Endothelial cell of umbilical vein (primary cell): ENCODE measurements around the gene CS. TPM values are rescaled to one million over a fixed set of nuclear protein-coding genes. Genes with fewer than 3 reads are reported as not detected.
A peak's percentile ranks its signal among the peaks of the same experiment; 100 is the strongest.

Experiments
- BruUV-seq: library from RNA; stranded (reverse); fragments of 400-500 nt; replicated peaks from 2 replicates; lab custom pipeline; 2021; lab: Mats Ljungman, UMichigan
- CTCF ChIA-PET: fragments of 300-600, 350-600 bp; sonication (Branson Sonifier 250); formaldehyde crosslinking; loops from one replicate; lab custom pipeline; 2021; ENCODE audit warnings: antibody characterized with exemption, inconsistent platforms; lab: Charles Lee
- POLR2A ChIA-PET: fragments of 300-600, 350-600 bp; sonication (Branson Sonifier 250); formaldehyde crosslinking; loops from one replicate; lab custom pipeline; 2021; ENCODE audit warnings: antibody characterized with exemption, inconsistent platforms; lab: Charles Lee
- DNase-seq: peaks from one replicate; pipeline ENCODE4 v3.0.0-alpha.2; 2011; ENCODE audit warnings: low read depth, low spot score
- FAIRE-seq: peaks from 2 replicates; lab custom pipeline; 2011; peaks lifted over from hg19 to GRCh38; lab: Jason Lieb, UNC
- H2AFZ ChIP-seq: 2 replicates; pipeline ENCODE4 v1.6.0; 2012; ENCODE audit warnings: low read depth, low read length, control low read depth, inconsistent platforms
- H3K27ac ChIP-seq: 2 replicates; pipeline ENCODE4 v1.5.1; 2011; ENCODE audit warnings: low read depth, mild to moderate bottlenecking, control low read depth, low read length, moderate library complexity; ENCODE audit not compliant: insufficient read depth
- H3K27me3 ChIP-seq, 2 experiments: 2 replicates each; pipeline versions ENCODE4 v1.6.0 to v1.6.1; 2011; ENCODE audit warnings: low read length in 2 of 2, mixed read lengths in 1 of 2; ENCODE audit not compliant: control insufficient read depth in 2 of 2, insufficient read depth in 2 of 2
- H3K36me3 ChIP-seq, 2 experiments: 2 replicates in 1 of 2; 3 replicates in 1 of 2; pipeline ENCODE4 v1.5.1; 2011; ENCODE audit warnings: low read length in 2 of 2, mild to moderate bottlenecking in 1 of 2, moderate library complexity in 1 of 2; ENCODE audit not compliant: control insufficient read depth in 2 of 2, insufficient read depth in 2 of 2; ENCODE audit errors: extremely low read depth in 1 of 2
- H3K4me1 ChIP-seq: 3 replicates; pipeline ENCODE4 v1.5.1; 2011; ENCODE audit warnings: mild to moderate bottlenecking, low read length; ENCODE audit not compliant: control insufficient read depth, insufficient read depth; ENCODE audit errors: extremely low read depth
- H3K4me2 ChIP-seq: 2 replicates; pipeline ENCODE4 v1.6.1; 2011; ENCODE audit warnings: low read length, control low read depth, mixed read lengths; ENCODE audit not compliant: insufficient read depth
- H3K4me3 ChIP-seq, 3 experiments: fragments of 200-600 bp in 1 of 3; sonication (generic), shearing (Covaris generic) in 1 of 3; replicated peaks in 1 of 3; 2 replicates each; pipeline ENCODE4 v1.5.1; 2011 to 2016; ENCODE audit warnings: control low read depth in 3 of 3, low read length in 3 of 3, mild to moderate bottlenecking in 2 of 3, inconsistent platforms in 1 of 3, low read depth in 1 of 3, moderate library complexity in 1 of 3; ENCODE audit not compliant: insufficient read depth in 1 of 3
- H3K79me2 ChIP-seq: 2 replicates; pipeline ENCODE4 v1.6.0; 2012; ENCODE audit warnings: low read length, inconsistent platforms; ENCODE audit not compliant: control insufficient read depth, insufficient read depth
- H3K9ac ChIP-seq: replicated peaks from 2 replicates; pipeline ENCODE3; 2011; ENCODE audit warnings: low read length, control low read depth; ENCODE audit not compliant: insufficient read depth; ENCODE audit errors: extremely low read depth
- H3K9me1 ChIP-seq: replicated peaks from 3 replicates; pipeline ENCODE4 v1.6.0; 2011; ENCODE audit warnings: mild to moderate bottlenecking, low read length; ENCODE audit not compliant: control insufficient read depth, insufficient read depth; ENCODE audit errors: extremely low read depth
- H3K9me3 ChIP-seq: replicated peaks from 2 replicates; pipeline ENCODE4 v1.5.1; 2012; ENCODE audit warnings: low read length, inconsistent platforms; ENCODE audit not compliant: control insufficient read depth, insufficient read depth
- H4K20me1 ChIP-seq: replicated peaks from 2 replicates; pipeline ENCODE3; 2011; ENCODE audit warnings: mild to moderate bottlenecking, low read length; ENCODE audit not compliant: control insufficient read depth, insufficient read depth; ENCODE audit errors: extremely low read depth
- CTCF ChIP-seq, 2 donors: IDR thresholded peaks; 1 replicate in 1 of 2; 2 replicates in 1 of 2; pipeline ENCODE4 v1.5.1; 2011; ENCODE audit warnings: low read length in 2 of 2, mild to moderate bottlenecking in 2 of 2, moderate library complexity in 2 of 2, control low read depth in 1 of 2, inconsistent platforms in 1 of 2, low read depth in 1 of 2; ENCODE audit not compliant: insufficient read depth in 1 of 2; ENCODE audit errors: extremely low read depth in 1 of 2
- EZH2 ChIP-seq: IDR thresholded peaks from 2 replicates; pipeline ENCODE4 v1.6.1; 2012; ENCODE audit warnings: borderline replicate concordance, low read depth, mild to moderate bottlenecking, moderate library complexity, low read length, inconsistent platforms; ENCODE audit not compliant: severe bottlenecking
- FOS ChIP-seq: IDR thresholded peaks from 2 replicates; pipeline ENCODE4 v1.6.1; 2011; ENCODE audit warnings: mild to moderate bottlenecking, low read length, moderate library complexity, borderline replicate concordance; ENCODE audit not compliant: insufficient read depth
- GATA2 ChIP-seq: IDR thresholded peaks from 2 replicates; pipeline ENCODE4 v1.7.0; 2011; ENCODE audit warnings: low read depth, mild to moderate bottlenecking, moderate library complexity, mixed read lengths, low read length; ENCODE audit not compliant: insufficient read length, insufficient read depth
- JUN ChIP-seq: IDR thresholded peaks from 2 replicates; pipeline ENCODE4 v1.6.1; 2011; ENCODE audit warnings: borderline replicate concordance, low read depth; ENCODE audit not compliant: insufficient read length, insufficient read depth
- MAX ChIP-seq: IDR thresholded peaks from 2 replicates; pipeline ENCODE4 v1.6.1; 2011; ENCODE audit not compliant: insufficient read depth, insufficient read length
- MYC ChIP-seq: IDR thresholded peaks from one replicate; pipeline ENCODE4 v1.6.1; 2011; ENCODE audit warnings: mild to moderate bottlenecking, low read depth, low read length
- POLR2A ChIP-seq: IDR thresholded peaks from 2 replicates; pipeline ENCODE4 v1.6.1; 2012; ENCODE audit warnings: low read depth, mild to moderate bottlenecking, control low read depth, low read length
- POLR2AphosphoS5 ChIP-seq: IDR thresholded peaks from 2 replicates; pipeline ENCODE4 v1.6.1; 2012; ENCODE audit warnings: low read depth, mild to moderate bottlenecking, control low read depth, low read length, moderate library complexity; ENCODE audit not compliant: insufficient read depth
- dilution Hi-C: fragments of 300-500 bp; cut with MboI; formaldehyde crosslinking; loops from one replicate; pipeline ENCODE4 v1.15.0; 2019; ENCODE audit warnings: low sequenced_read_pairs; ENCODE audit not compliant: extremely low pct_ligation_motif_present
- intact Hi-C: fragments of 100-400 bp; cut with micrococcal nuclease; formaldehyde crosslinking; loops from one replicate; pipeline ENCODE4 v1.10.0; 2022
- polyA plus RNA-seq, 4 experiments: library from polyadenylated mRNA; depleted of rRNA in 3 of 4; stranded (reverse) in 3 of 4; unstranded in 1 of 4; fragments of >200 nt; gene quantifications; 2 replicates each; pipeline versions ENCODE4 v1.2.1 to v1.2.3, GENCODE V29; 2011 to 2012; ENCODE audit warnings: missing spikeins in 1 of 4
- total RNA-seq: library from RNA; stranded (reverse); gene quantifications from 2 replicates; pipeline ENCODE4 v1.2.3, GENCODE V29; 2021

CS gene
- total and polyA plus RNA-seq, 2 donors (not counting 3 experiments of a cell fraction or from before 2014, with no cell fraction given): 129 to 312 TPM

- Histone ChIP-seq H3K4me3 (peak overlapping the region in 1 of 3 experiments; percentile 20), H3K27ac (no peak overlapping the region), H3K36me3 (peaks cover 24 to 40% of the 10 kb centered on the region in 2 experiments), H3K4me2 (peak overlapping the region; percentile 81), H3K27me3 (no peaks in the 10 kb centered on the region), H3K9me3 (no peaks in the 10 kb centered on the region), H3K9me1 (no peaks in the 10 kb centered on the region), H3K79me2 (peaks cover 26% of the 10 kb centered on the region), H3K4me1 (peaks cover 18% of the 10 kb centered on the region), H4K20me1 (no peaks in the 10 kb centered on the region), H3K9ac (no peak overlapping the region), H2AFZ (no peak overlapping the region)
- no TSS peak for BruUV-seq
- ChIA-PET POLR2A (no interaction called here), CTCF (interaction anchor here (0.9 to 4.0 kb wide), 6 partner anchors 9 to 66 kb away, joined by 3 to 50 read pairs (median 9); partner anchors contain the start of genes COQ10A, RNF41 and SMARCC2)
- dilution Hi-C loops (no loop called here), intact Hi-C loops (no loop called here)
- FAIRE-seq: no peak
- TF ChIP-seq MAX (no peak), POLR2A (no peak), CTCF (IDR thresholded peaks at IDR 0.05; ENCODE audit: extremely low read depth in 1 of 2, insufficient read depth in 1 of 2, low read depth in 1 of 2, low read length in 2 of 2) (peak in 1 of 2 donors; percentile 16), JUN (no peak)
- no peak for DNase-seq
Observed at GRCh38 chr12:56256326-56256960, 43.7 kb downstream of the CS start.

- Histone ChIP-seq H4K20me1 (no peaks in the 10 kb centered on the region), H3K4me3 (no peak overlapping the region), H3K9me3 (no peaks in the 10 kb centered on the region), H3K9me1 (no peaks in the 10 kb centered on the region), H3K4me1 (peaks cover 18% of the 10 kb centered on the region), H3K9ac (no peak overlapping the region), H3K79me2 (peaks cover 26% of the 10 kb centered on the region), H2AFZ (no peak overlapping the region), H3K27ac (no peak overlapping the region), H3K36me3 (peaks cover 24 to 40% of the 10 kb centered on the region in 2 experiments), H3K4me2 (no peak overlapping the region), H3K27me3 (no peaks in the 10 kb centered on the region)
- BruUV-seq: no TSS peak
- intact Hi-C loops: no loop called here
- TF ChIP-seq POLR2A (no peak), MAX (no peak), FOS (no peak), MYC (no peak), POLR2AphosphoS5 (no peak), JUN (no peak), EZH2 (no peak), GATA2 (no peak), CTCF (IDR thresholded peaks at IDR 0.05; ENCODE audit: extremely low read depth in 1 of 2, insufficient read depth in 1 of 2, low read depth in 1 of 2, low read length in 2 of 2) (no peak)
- ChIA-PET CTCF (interaction anchor here (1.8 to 4.0 kb wide), 2 partner anchors 34 to 65 kb away, joined by 5 to 50 read pairs; partner anchors contain the start of genes RNF41 and SMARCC2), POLR2A (no interaction called here)
- dilution Hi-C loops: no loop called here
- DNase-seq (no peak), FAIRE-seq (no peak)
Observed at GRCh38 chr12:56255671-56256070, 44.5 kb downstream of the CS start.
